22Rv1 (cell line): ENCODE results near the gene CBY1.

Experiments
- CTCF ChIP-seq: fragments of 450-650 bp; IDR thresholded peaks from 2 replicates; pipeline ENCODE4 v1.5.1; 2017; ENCODE audit warnings: mild to moderate bottlenecking
- ZFX ChIP-seq: fragments of 450-650 bp; IDR thresholded peaks from 2 replicates; pipeline ENCODE4 v1.6.1; 2017; ENCODE audit warnings: antibody characterized with exemption, borderline replicate concordance

- TF ChIP-seq CTCF: no peak
- no peak for TF ChIP-seq ZFX
These were observed 49.9 kb downstream of the CBY1 start for GRCh38 chr22:38706101-38706900.
